ENCODE data around the gene C1orf115.
"Not testable (repeated sequence)": the region's sequence is repeated elsewhere in the genome, so short reads cannot be mapped to it uniquely, and the experiment has no call there.

Gene C1orf115

GRCh38 chr1:220706480-220706879 lies 16.3 kb downstream of the C1orf115 start:
- no peak for TF ChIP-seq CTCF (IDR thresholded peaks at IDR 0.05; ENCODE audit: insufficient read depth, low read depth, low read length, missing control alignments)

GRCh38 chr1:220707160-220707559 lies 17.0 kb downstream of the C1orf115 start:
- no peak overlapping the region for H3K4me3 ChIP-seq (ENCODE audit: low read length)
- no peak for TF ChIP-seq CTCF (IDR thresholded peaks at IDR 0.05; ENCODE audit: insufficient read depth, low read depth, low read length, missing control alignments)
- DNase-seq (ENCODE audit: low read depth): no peak

More at GRCh38 chr1:220706480-220706879, 16.3 kb downstream of the C1orf115 start:
- no peak overlapping the region for H3K4me3 ChIP-seq (ENCODE audit: low read length)
- DNase-seq (ENCODE audit: low read depth): no peak

- TF ChIP-seq CTCF (IDR thresholded peaks at IDR 0.05; ENCODE audit: insufficient read depth, low read depth, low read length, missing control alignments): no peak
- no peak for DNase-seq (ENCODE audit: low read depth)
- no peak overlapping the region for H3K4me3 ChIP-seq (ENCODE audit: low read length)
Observed at GRCh38 chr1:220708244-220708643, 18.1 kb downstream of the C1orf115 start.

GRCh38 chr1:220708936-220709801 lies 19.0 kb downstream of the C1orf115 start:
- no peak overlapping the region for H3K4me3 ChIP-seq (ENCODE audit: low read length)
- DNase-seq (ENCODE audit: low read depth): no peak
- TF ChIP-seq CTCF (IDR thresholded peaks at IDR 0.05; ENCODE audit: insufficient read depth, low read depth, low read length, missing control alignments): no peak

GRCh38 chr1:220710333-220710732 lies 20.2 kb downstream of the C1orf115 start:
- H3K4me3 ChIP-seq (ENCODE audit: low read length): no peak overlapping the region
- DNase-seq (ENCODE audit: low read depth): no peak
- TF ChIP-seq CTCF (IDR thresholded peaks at IDR 0.05; ENCODE audit: insufficient read depth, low read depth, low read length, missing control alignments): no peak

GRCh38 chr1:220711056-220711809 lies 21.1 kb downstream of the C1orf115 start:
- no peak overlapping the region for H3K4me3 ChIP-seq (ENCODE audit: low read length)
- TF ChIP-seq CTCF (IDR thresholded peaks at IDR 0.05; ENCODE audit: insufficient read depth, low read depth, low read length, missing control alignments): no peak
- no peak for DNase-seq (ENCODE audit: low read depth)

- DNase-seq (ENCODE audit: low read depth); H3K4me3 ChIP-seq (ENCODE audit: low read length): not testable (repeated sequence)
Observed at GRCh38 chr1:220715986-220716385, 25.8 kb downstream of the C1orf115 start.
